Measurements from ENCODE around the gene ME1. TPM values are rescaled to one million over a fixed set of nuclear protein-coding genes. Genes with fewer than 3 reads are reported as not detected.

ME1 gene
- total RNA-seq, result 10 to 100 TPM; 34.8 to 43.7 (median 39.7) TPM
- polyA plus RNA-seq, result 33.2 TPM
- long read RNA-seq, donor 1, transcript ME1-201 (14 exons, 3,371 nt), result major isoform, 101 of 119 reads
- long read RNA-seq, donor 1, partial matches to known transcripts, result 7 of 119 reads
- long read RNA-seq, donor 1, other reads (novel, unspliced or antisense), result 11 of 119 reads
- long read RNA-seq, donor 2, transcript ME1-201 (14 exons, 3,371 nt), result major isoform, 62 of 73 reads
- long read RNA-seq, donor 2, partial matches to known transcripts, result 5 of 73 reads
- long read RNA-seq, donor 2, other reads (novel, unspliced or antisense), result 6 of 73 reads
- long read RNA-seq, donor 3, transcript ME1-201 (14 exons, 3,371 nt), result major isoform, 149 of 173 reads
- long read RNA-seq, donor 3, partial matches to known transcripts, result 11 of 173 reads
- long read RNA-seq, donor 3, other reads (novel, unspliced or antisense), result 13 of 173 reads
- long read RNA-seq, donor 4, transcript ME1-201 (14 exons, 3,371 nt), result major isoform, 60 of 69 reads
- long read RNA-seq, donor 4, partial matches to known transcripts, result 5 of 69 reads
- long read RNA-seq, donor 4, other reads (novel, unspliced or antisense), result 4 of 69 reads

DNA sequence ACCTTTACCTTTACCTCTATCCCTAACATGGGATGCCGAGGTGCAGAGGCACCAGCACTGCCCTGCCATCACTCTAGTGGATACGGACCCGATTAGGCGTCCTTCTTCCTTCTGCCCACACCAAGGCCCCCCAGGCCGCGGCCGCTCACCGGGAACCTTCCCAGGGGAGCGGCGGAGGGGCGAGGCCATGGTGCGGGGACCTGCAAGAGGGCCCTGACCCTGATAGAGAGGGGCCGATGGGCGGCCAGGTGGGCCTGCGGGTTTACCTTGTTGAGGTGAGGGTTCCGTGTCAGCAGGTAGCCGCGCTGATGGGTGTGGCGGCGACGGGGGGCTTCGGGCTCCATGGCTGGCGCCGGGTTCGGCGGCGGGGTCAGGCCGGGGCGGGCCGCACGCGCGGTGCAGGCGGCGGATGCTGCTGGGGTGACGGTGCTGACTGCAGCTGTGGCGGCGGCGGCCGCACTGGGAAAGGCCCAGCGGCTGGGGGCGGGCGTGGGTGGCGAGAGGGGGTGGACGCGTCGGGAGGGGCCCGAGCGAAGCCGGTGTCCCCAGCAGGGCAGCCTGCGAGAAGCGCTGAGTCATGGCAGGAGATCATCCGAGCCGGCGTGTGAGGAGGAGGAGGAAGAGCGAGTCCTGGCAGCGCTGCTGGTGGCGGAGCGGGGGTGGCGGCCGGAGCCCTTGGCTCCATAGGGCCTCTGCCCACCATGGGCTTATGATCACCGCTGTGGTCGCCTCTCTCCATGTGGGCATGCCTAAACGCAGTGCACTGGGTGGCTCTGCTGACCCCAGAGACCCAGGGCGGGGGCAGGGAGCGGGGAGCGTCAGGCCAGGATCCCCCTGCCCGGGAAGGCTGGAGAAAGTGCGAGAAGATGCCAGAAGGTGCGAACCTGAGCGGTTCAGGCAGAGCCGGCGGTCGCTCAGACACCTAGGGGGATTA lies at the start of gene ME1:
ME1 (minus strand) TSS at position 441 of the 934 bp plus-strand sequence; CDS start at position 344, 97 bp downstream.
- Histone ChIP-seq H3K27ac (ENCODE audit: low read length) (peak within 1 kb of the TSS; percentile 85), H3K9me3 (ENCODE audit: control insufficient read depth, low read length) (no peaks in the 10 kb centered on the region), H3K4me3 (ENCODE audit: low read length) (peak within 1 kb of the TSS; percentile 82), H3K4me1 (ENCODE audit: control insufficient read depth, insufficient read depth, low read length) (no peaks in the 10 kb centered on the region), H3K27me3 (ENCODE audit: control insufficient read depth, insufficient read depth) (no peaks in the 10 kb centered on the region)
- ATAC-seq, result peak; percentile 97 to 99
- peak; percentile 89 to 94 (median 93) for DNase-seq
- intact Hi-C loops (cut with DNase I), result no loop called here
- WGBS, result 9% methylated on average over 74 of the region's 74 CpGs

- ATAC-seq, result no peak
Observed at GRCh38 chr6:83480470-83480869, 49.6 kb upstream of the ME1 start.

DNA sequence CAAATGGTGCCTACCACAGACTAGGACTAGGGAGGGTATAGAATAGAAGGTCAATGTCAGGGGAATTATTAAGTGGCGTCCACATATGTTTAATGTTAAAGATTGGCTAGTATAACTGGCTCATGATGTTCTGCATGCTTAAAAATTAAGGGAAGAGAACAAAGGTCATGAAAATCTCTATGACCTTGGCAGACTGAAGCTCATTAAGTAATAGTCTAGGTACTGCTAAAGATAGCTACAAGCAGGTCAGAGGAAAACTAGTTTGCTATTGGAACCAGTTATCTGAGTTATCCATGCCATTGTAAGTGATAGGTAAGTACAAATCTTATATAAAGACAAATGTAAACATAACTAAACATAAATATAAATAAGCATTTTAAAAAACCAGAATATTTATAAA lies 48.5 kb upstream of the ME1 start:
- no peaks in the 10 kb centered on the region for H3K9me3 ChIP-seq (ENCODE audit: control insufficient read depth, low read length)
- no peak overlapping the region for H3K27ac ChIP-seq (ENCODE audit: low read length)
- H3K4me3 ChIP-seq (ENCODE audit: low read length), result no peak overlapping the region
- ATAC-seq (no peak), DNase-seq (no peak)
- 75% methylated on average over 1 of the region's 1 CpG for WGBS
- intact Hi-C loops (cut with DNase I), result no loop called here
- H3K4me1 ChIP-seq (ENCODE audit: control insufficient read depth, insufficient read depth, low read length), result no peaks in the 10 kb centered on the region
- no peaks in the 10 kb centered on the region for H3K27me3 ChIP-seq (ENCODE audit: control insufficient read depth, insufficient read depth)

More at GRCh38 chr6:83480470-83480869, 49.6 kb upstream of the ME1 start:
- WGBS, result 91% methylated on average over 1 of the region's 1 CpG
- DNase-seq, result no peak
- Histone ChIP-seq H3K4me3 (ENCODE audit: low read length) (no peak overlapping the region), H3K9me3 (ENCODE audit: control insufficient read depth, low read length) (no peaks in the 10 kb centered on the region), H3K27me3 (ENCODE audit: control insufficient read depth, insufficient read depth) (no peaks in the 10 kb centered on the region), H3K27ac (ENCODE audit: low read length) (no peak overlapping the region), H3K4me1 (ENCODE audit: control insufficient read depth, insufficient read depth, low read length) (no peaks in the 10 kb centered on the region)
- intact Hi-C loops (cut with DNase I), result no loop called here

- DNase-seq, result no peak
- H3K27me3 ChIP-seq (ENCODE audit: control insufficient read depth, insufficient read depth), result no peaks in the 10 kb centered on the region
- no peak overlapping the region for H3K4me3 ChIP-seq (ENCODE audit: low read length)
- intact Hi-C loops (cut with DNase I), result no loop called here
- WGBS, result 97% methylated on average over 1 of the region's 1 CpG
- no peak overlapping the region for H3K27ac ChIP-seq (ENCODE audit: low read length)
- ATAC-seq, result no peak
- no peaks in the 10 kb centered on the region for H3K4me1 ChIP-seq (ENCODE audit: control insufficient read depth, insufficient read depth, low read length)
- H3K9me3 ChIP-seq (ENCODE audit: control insufficient read depth, low read length), result no peaks in the 10 kb centered on the region
Observed at GRCh38 chr6:83476971-83477370, 46.1 kb upstream of the ME1 start.

GRCh38 chr6:83474309-83474708 lies 43.5 kb upstream of the ME1 start:
- Histone ChIP-seq H3K27me3 (ENCODE audit: control insufficient read depth, insufficient read depth) (no peaks in the 10 kb centered on the region), H3K4me3 (ENCODE audit: low read length) (no peak overlapping the region), H3K4me1 (ENCODE audit: control insufficient read depth, insufficient read depth, low read length) (no peaks in the 10 kb centered on the region), H3K27ac (ENCODE audit: low read length) (no peak overlapping the region), H3K9me3 (ENCODE audit: control insufficient read depth, low read length) (no peaks in the 10 kb centered on the region)
- intact Hi-C loops (cut with DNase I), result no loop called here
- WGBS, result 40% methylated on average over 4 of the region's 4 CpGs
- DNase-seq, result no peak
- peak; percentile 58 to 73 for ATAC-seq

DNA sequence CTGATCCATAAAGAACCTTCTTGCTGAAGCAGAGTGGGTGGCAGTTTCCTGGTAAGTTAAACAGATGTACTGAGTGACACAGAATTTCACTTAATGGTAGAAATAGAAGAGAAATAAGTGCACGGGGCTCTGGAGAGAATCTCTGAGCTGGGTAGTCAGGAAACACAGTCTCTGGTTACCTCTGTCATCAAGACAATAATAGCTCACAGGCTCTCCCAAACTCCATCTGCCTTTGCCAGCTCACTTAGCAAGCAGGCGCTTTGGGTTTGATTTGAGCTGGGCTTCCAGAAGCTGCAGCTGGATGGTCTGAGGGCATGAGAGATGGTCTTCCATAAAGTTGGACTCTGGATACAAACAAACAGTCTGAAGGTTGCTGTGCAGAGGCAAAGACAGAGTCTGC lies 41.9 kb upstream of the ME1 start:
- Histone ChIP-seq H3K27ac (ENCODE audit: low read length) (no peak overlapping the region), H3K4me3 (ENCODE audit: low read length) (no peak overlapping the region), H3K4me1 (ENCODE audit: control insufficient read depth, insufficient read depth, low read length) (no peaks in the 10 kb centered on the region), H3K9me3 (ENCODE audit: control insufficient read depth, low read length) (no peaks in the 10 kb centered on the region), H3K27me3 (ENCODE audit: control insufficient read depth, insufficient read depth) (no peaks in the 10 kb centered on the region)
- DNase-seq, result no peak
- intact Hi-C loops (cut with DNase I), result no loop called here
- 69% methylated on average over 2 of the region's 2 CpGs for WGBS
- peak in 1 of 2 donors; percentile 47 for ATAC-seq

- ATAC-seq (no peak), DNase-seq (no peak)
- Histone ChIP-seq H3K4me3 (ENCODE audit: low read length) (no peak overlapping the region), H3K4me1 (ENCODE audit: control insufficient read depth, insufficient read depth, low read length) (no peaks in the 10 kb centered on the region), H3K27ac (ENCODE audit: low read length) (no peak overlapping the region), H3K9me3 (ENCODE audit: control insufficient read depth, low read length) (no peaks in the 10 kb centered on the region), H3K27me3 (ENCODE audit: control insufficient read depth, insufficient read depth) (no peaks in the 10 kb centered on the region)
- intact Hi-C loops (cut with DNase I), result no loop called here
- 89% methylated on average over 3 of the region's 3 CpGs for WGBS
Observed at GRCh38 chr6:83470587-83470986, 39.7 kb upstream of the ME1 start.

GRCh38 chr6:83470001-83470400 lies 39.1 kb upstream of the ME1 start:
- intact Hi-C loops (cut with DNase I), result no loop called here
- no peak overlapping the region for H3K4me3 ChIP-seq (ENCODE audit: low read length)
- no peaks in the 10 kb centered on the region for H3K4me1 ChIP-seq (ENCODE audit: control insufficient read depth, insufficient read depth, low read length)
- 67% methylated on average over 4 of the region's 4 CpGs for WGBS
- ATAC-seq (no peak), DNase-seq (peak in 2 of 3 donors; percentile 33 to 41)
- H3K27me3 ChIP-seq (ENCODE audit: control insufficient read depth, insufficient read depth), result no peaks in the 10 kb centered on the region
- H3K27ac ChIP-seq (ENCODE audit: low read length), result no peak overlapping the region
- no peaks in the 10 kb centered on the region for H3K9me3 ChIP-seq (ENCODE audit: control insufficient read depth, low read length)

DNA sequence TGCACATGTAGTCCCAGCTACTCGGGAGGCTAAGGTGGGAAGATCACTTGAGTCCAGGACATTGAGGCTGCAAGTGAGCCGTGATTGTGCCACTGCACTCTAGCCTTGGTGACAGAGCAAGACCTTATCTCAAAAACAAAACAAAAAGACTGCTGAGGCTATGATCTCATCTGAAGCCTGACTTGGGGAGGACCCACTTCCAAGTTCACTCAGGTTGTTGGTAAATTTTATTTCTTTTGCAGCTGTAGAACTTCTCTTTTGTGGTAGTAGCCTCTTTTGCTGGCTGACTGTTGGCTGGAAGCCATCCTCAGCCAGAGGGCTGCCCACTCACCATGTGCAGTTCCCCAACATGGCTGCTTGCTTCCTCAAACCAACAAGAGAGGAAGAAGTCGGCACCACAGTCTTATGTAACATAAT lies 36.8 kb upstream of the ME1 start:
- intact Hi-C loops (cut with DNase I), result no loop called here
- WGBS, result 61% methylated on average over 3 of the region's 3 CpGs
- DNase-seq (peak; percentile 49 to 76 (median 76)), ATAC-seq (peak; percentile 53)
- Histone ChIP-seq H3K27ac (ENCODE audit: low read length) (no peak overlapping the region), H3K4me1 (ENCODE audit: control insufficient read depth, insufficient read depth, low read length) (no peaks in the 10 kb centered on the region), H3K4me3 (ENCODE audit: low read length) (no peak overlapping the region), H3K27me3 (ENCODE audit: control insufficient read depth, insufficient read depth) (no peaks in the 10 kb centered on the region), H3K9me3 (ENCODE audit: control insufficient read depth, low read length) (no peaks in the 10 kb centered on the region)

GRCh38 chr6:83466328-83466727 lies 35.5 kb upstream of the ME1 start:
- DNase-seq (no peak), ATAC-seq (no peak)
- intact Hi-C loops (cut with DNase I), result no loop called here
- Histone ChIP-seq H3K4me3 (ENCODE audit: low read length) (no peak overlapping the region), H3K4me1 (ENCODE audit: control insufficient read depth, insufficient read depth, low read length) (no peaks in the 10 kb centered on the region), H3K9me3 (ENCODE audit: control insufficient read depth, low read length) (no peaks in the 10 kb centered on the region), H3K27ac (ENCODE audit: low read length) (no peak overlapping the region), H3K27me3 (ENCODE audit: control insufficient read depth, insufficient read depth) (no peaks in the 10 kb centered on the region)
- WGBS, result 88% methylated on average over 6 of the region's 6 CpGs

All from right cardiac atrium (tissue), 5 donors.